GM21381 (cell line): Measurements from ENCODE around the gene GLIS2.

ENCODE experiments used
- ATAC-seq: cut with Tn5 transposase; IDR thresholded peaks from one replicate; pipeline ENCODE4 v1.9.1; 2021; ENCODE audit warnings: mild to moderate bottlenecking, moderate library complexity; ENCODE audit not compliant: unreplicated experiment

The GLIS2 gene

GRCh38 chr16:4297480-4297879, 18.4 kb upstream of the GLIS2 start:
- no peak for ATAC-seq

GRCh38 chr16:4298761-4299522, 16.9 kb upstream of the GLIS2 start:
- no peak for ATAC-seq

- ATAC-seq = no peak
These were observed 14.7 kb upstream of the GLIS2 start for GRCh38 chr16:4301177-4301576.

- ATAC-seq = no peak
These were observed 13.9 kb upstream of the GLIS2 start for GRCh38 chr16:4301968-4302367.

- ATAC-seq = no peak
These were observed 11.9 kb upstream of the GLIS2 start for GRCh38 chr16:4303973-4304372.

GRCh38 chr16:4306470-4307214, 9.2 kb upstream of the GLIS2 start:
- no peak for ATAC-seq

- peak; percentile 88 for ATAC-seq
These were observed 8.4 kb upstream of the GLIS2 start for GRCh38 chr16:4307215-4308037.

GRCh38 chr16:4309102-4309832, 6.6 kb upstream of the GLIS2 start:
- no peak for ATAC-seq

- no peak for ATAC-seq
These were observed 6.0 kb upstream of the GLIS2 start for GRCh38 chr16:4309833-4310266.

GRCh38 chr16:4313563-4314531, 2.0 kb upstream of the GLIS2 start:
- ATAC-seq = no peak

GRCh38 chr16:4314532-4315185, 1.2 kb upstream of the GLIS2 start:
- ATAC-seq = no peak

GRCh38 chr16:4316108-4316863, 419 bp downstream of the GLIS2 start:
- ATAC-seq = no peak

GRCh38 chr16:4316864-4317531, 1.1 kb downstream of the GLIS2 start:
- no peak for ATAC-seq

GRCh38 chr16:4317532-4318450, 1.9 kb downstream of the GLIS2 start:
- ATAC-seq = no peak

GRCh38 chr16:4318451-4318910, 2.6 kb downstream of the GLIS2 start:
- ATAC-seq = no peak

GRCh38 chr16:4318967-4319366, 3.1 kb downstream of the GLIS2 start:
- ATAC-seq = no peak
